ENCODE measurements around the gene TMEM126A.

The TMEM126A gene

DNA sequence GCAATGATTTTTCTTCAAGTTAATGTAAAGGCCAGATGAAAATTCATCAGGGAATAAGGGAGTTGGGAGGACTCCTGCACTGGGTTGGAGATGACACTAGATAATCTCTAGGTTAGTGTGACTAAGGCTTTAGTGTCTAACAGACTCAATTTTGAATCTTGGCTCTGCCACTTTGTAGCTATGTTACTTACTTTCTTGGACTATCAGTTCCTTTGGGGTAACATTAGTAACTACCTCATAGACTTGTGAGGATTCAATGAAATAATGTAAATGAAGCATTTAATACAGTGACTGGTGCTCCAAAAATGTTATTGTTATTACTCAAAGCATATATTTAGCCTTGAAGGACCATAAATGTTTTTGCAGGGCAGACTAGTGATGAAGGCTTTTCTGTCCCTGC is 47.8 kb downstream of the TMEM126A start:
- DNase-seq (ENCODE audit: low read depth in 3 of 3): no peak

DNA sequence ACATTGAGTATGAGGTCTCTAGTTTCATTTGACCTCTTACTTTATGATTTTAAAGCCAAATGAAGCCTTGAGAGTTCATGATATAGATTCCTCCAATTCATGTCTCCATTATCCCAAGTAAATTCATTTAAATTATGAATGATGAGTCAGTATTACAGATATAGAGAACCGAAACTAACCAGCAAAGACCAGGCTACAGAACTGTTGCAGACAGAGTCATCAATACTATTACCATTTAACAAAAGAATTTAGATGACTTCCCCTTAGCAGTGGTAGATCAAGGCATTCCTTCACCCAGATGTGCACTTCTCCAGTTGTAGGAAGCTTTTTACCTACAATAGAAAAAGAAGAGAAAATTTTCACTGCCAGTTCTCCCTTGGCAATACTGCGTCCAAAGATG is 50.0 kb downstream of the TMEM126A start:
- DNase-seq (ENCODE audit: low read depth in 3 of 3): no peak

DNA sequence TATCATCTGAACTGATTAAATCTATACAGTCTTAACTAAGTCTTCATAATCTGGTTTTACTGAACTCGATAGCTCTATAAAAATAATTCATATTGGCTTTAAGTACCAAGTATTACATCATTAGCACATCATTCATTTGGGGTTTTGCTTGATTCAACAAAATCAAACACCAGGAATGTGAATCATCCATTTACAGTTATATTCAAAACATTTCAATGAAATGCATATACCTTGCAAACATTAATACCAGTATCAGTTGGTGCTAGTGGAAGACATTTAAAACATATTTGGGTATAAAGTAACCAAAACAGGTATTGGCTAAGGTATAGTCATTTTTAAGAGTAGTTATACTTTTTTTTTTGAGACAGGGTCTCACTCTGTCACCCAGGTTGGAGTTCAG is 50.4 kb downstream of the TMEM126A start:
- DNase-seq (ENCODE audit: low read depth in 3 of 3): no peak

DNA sequence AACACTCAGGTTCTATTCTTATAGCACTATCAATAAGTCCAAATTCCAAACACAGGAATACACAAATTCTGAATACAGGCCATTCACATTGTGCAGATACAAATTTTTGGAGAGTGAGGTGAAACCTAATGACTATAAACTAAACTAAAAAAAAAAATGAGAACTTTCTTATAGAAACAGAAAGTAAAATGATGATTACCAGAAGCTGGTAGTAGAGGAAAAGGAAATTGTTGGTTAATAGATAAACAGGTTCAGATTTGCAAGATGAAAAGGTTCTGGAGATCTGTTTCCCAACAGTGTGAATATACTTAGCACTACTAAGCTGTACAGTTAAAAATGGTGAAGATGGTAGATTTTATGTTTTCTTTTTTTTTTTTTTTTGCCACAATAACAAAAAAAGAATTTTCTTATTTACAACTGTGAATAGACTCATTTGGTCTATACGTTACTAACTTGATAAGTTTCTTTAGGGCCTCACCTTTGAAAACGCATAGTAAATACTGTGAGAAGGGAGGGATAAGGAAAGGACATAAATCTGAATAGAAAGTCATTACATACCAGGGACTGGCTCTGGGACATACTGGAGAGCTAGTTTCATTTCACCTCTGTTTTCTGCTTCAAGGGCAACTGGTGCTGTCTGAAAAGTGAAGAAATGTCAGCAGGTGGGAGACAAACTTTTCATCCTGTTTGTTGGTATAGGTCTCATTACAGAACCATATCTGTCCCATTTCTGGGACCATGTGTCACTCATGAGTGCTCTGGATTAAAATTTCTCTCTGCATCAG is 52.4 kb downstream of the TMEM126A start:
- no peak for DNase-seq (ENCODE audit: low read depth in 3 of 3)

DNA sequence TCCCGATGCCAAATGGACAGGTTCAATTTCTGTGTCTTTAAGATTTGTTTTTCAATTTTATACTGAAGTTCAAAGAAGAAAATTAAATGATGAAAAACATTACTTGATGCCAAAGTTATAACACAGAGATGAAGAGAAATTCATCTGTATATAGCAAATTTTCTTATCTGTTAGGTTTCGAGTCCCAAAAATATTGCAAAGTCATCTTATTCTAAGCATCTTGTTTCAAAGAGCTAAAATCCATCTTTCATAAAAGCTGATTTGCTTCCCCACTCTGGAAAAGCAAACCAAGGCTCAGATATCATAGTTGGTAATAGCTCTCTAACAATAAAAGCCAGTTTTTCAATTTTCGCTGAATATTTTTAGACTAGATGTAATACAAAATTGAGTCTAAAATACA is 57.2 kb downstream of the TMEM126A start:
- no peak for DNase-seq (ENCODE audit: low read depth in 3 of 3)

DNA sequence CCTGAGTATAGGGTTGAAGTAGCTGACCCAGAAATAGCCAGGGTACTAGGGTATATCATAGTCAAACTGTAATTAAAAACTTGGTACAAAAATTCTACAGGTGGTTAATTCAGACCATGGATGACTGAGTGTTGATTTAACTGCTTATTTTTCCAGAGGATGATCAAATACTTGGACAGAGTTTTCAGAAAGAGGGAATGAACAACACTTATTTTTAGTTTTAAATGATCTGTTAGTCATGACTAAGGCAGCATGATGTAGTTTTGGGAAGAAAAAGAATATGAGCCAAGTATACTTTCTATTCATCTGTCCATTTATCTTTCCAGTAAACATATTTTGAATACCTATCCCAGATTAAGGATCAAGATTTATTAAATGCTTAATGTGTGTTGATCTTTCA is 58.0 kb downstream of the TMEM126A start:
- no peak for DNase-seq (ENCODE audit: low read depth in 3 of 3)

All from stimulated activated CD4-positive, alpha-beta T cell treated with anti-CD3 and anti-CD28 coated beads, TNF-alpha, amount 100 ng/mL, for 24 hours (primary cell).